ENCODE measurements around the gene POU3F3.

Gene POU3F3

DNA sequence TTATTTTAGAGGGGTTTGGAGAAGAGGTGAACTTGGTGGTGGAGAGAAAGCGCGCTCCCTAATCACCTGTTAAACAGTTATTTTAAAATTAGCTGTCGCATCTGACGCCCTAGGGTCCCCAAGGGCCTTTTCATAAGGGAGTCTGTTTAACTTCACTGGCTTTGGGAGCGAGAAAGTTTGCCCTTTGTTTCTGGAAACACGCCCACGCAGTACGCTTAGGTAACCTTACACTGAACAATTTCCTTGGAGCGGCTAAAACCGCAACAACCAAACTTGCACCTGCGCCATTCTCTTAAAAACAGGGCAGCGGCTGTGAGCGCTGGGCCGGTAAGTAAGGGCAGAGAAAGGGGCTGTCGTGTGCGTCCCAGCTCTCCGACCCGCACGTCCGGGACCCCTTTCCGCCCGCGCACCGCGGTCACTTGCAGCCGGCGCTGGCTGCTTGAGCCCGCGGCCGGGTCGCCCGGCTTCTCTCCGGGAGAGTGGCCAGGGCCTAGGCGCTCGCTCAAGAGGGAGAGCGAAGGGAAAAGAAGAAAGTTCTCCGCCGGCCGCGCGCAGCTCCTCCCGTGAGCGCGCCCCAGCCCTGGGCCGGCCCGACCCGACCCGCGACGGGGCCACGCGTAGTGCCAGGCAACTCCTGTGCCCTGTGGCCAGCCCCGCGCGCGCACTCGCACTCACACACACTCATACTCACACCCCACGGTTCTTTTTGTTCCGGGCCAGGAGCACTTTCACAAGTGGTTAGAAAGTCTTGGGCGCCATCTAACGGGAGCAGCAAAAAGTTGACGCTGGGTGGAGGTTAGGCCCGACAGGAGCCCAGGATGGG is 19.2 kb downstream of the POU3F3 start:
- TF ChIP-seq, protein P1, sequence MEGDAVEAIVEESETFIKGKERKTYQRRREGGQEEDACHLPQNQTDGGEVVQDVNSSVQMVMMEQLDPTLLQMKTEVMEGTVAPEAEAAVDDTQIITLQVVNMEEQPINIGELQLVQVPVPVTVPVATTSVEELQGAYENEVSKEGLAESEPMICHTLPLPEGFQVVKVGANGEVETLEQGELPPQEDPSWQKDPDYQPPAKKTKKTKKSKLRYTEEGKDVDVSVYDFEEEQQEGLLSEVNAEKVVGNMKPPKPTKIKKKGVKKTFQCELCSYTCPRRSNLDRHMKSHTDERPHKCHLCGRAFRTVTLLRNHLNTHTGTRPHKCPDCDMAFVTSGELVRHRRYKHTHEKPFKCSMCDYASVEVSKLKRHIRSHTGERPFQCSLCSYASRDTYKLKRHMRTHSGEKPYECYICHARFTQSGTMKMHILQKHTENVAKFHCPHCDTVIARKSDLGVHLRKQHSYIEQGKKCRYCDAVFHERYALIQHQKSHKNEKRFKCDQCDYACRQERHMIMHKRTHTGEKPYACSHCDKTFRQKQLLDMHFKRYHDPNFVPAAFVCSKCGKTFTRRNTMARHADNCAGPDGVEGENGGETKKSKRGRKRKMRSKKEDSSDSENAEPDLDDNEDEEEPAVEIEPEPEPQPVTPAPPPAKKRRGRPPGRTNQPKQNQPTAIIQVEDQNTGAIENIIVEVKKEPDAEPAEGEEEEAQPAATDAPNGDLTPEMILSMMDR (IDR thresholded peaks at IDR 0.05; ENCODE audit: insufficient read depth, low read depth, low read length, missing control alignments) = peak; percentile 64
- peak; percentile 73 for DNase-seq (ENCODE audit: low read depth)
- peak overlapping the region; percentile 54 for H3K4me3 ChIP-seq (ENCODE audit: low read depth, low read length)

DNA sequence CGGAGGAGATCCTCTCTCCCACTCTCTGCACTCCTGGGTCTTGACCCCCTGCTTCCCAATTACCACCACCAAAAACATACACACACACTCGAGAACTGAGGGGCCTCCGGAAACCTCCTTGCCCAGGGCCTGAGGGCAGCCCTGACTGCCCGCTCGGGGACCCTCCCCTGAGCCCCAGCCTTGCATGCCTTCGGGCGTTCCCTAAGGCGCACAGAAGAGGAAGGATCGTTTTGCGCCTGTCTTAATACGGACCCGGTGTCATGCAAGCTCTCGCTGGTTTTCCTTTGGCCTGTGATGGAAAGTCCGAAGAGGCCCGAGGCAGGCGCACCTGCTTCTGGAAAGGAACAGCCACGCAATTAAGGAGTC is 19.8 kb downstream of the POU3F3 start:
- TF ChIP-seq, protein P1 (IDR thresholded peaks at IDR 0.05; ENCODE audit: insufficient read depth, low read depth, low read length, missing control alignments) = no peak
- no peak for DNase-seq (ENCODE audit: low read depth)

DNA sequence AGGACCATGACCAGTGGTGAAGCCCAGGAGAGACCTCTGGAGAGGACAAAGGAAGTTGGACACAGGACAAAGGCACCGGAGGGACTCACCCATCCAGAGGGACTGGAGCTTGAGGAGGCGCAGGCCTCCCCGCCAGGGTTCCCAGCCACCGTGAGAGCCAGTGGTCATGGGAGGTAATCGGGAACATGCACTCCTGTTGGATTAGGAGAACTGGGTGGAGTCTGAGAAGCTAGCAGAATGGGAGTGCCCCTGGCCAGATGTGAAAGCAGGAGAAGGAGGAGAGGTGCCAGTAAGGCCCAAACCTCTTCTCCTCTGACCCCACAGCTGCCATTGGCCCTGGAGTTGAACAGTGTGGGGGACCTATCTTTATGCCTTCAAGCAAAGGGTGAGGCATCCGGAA is 20.3 kb downstream of the POU3F3 start:
- TF ChIP-seq, protein P1 (IDR thresholded peaks at IDR 0.05; ENCODE audit: insufficient read depth, low read depth, low read length, missing control alignments) = no peak
- DNase-seq (ENCODE audit: low read depth) = no peak
- H3K4me3 ChIP-seq (ENCODE audit: low read depth, low read length) = no peak overlapping the region

More for the DNA sequence above, 19.8 kb downstream of the POU3F3 start:
- peak overlapping the region; percentile 54; the same call in 1 of the 2 replicates for H3K4me3 ChIP-seq (ENCODE audit: low read depth, low read length)

DNA sequence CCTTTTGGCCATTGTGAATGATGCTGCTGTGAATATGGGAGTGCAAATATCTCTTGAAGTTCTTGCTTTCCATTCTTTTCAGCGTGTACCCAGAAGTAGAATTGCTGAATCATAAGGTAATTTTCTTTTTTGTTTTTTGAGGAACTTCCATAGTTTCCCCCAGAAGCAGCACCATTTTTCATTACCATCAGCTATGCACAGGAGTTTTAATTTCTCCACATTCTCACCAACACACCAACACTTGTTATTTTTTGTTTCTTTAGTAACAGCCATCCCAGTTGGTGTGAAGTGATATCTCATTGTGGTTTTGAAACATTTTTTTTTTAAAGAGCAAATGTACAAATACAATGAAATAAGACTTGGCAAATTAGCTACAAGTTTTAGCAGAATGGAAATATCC is 21.3 kb downstream of the POU3F3 start:
- TF ChIP-seq, protein P1 (IDR thresholded peaks at IDR 0.05; ENCODE audit: insufficient read depth, low read depth, low read length, missing control alignments) = no peak
- no peak for DNase-seq (ENCODE audit: low read depth)
- no peak overlapping the region for H3K4me3 ChIP-seq (ENCODE audit: low read depth, low read length)

DNA sequence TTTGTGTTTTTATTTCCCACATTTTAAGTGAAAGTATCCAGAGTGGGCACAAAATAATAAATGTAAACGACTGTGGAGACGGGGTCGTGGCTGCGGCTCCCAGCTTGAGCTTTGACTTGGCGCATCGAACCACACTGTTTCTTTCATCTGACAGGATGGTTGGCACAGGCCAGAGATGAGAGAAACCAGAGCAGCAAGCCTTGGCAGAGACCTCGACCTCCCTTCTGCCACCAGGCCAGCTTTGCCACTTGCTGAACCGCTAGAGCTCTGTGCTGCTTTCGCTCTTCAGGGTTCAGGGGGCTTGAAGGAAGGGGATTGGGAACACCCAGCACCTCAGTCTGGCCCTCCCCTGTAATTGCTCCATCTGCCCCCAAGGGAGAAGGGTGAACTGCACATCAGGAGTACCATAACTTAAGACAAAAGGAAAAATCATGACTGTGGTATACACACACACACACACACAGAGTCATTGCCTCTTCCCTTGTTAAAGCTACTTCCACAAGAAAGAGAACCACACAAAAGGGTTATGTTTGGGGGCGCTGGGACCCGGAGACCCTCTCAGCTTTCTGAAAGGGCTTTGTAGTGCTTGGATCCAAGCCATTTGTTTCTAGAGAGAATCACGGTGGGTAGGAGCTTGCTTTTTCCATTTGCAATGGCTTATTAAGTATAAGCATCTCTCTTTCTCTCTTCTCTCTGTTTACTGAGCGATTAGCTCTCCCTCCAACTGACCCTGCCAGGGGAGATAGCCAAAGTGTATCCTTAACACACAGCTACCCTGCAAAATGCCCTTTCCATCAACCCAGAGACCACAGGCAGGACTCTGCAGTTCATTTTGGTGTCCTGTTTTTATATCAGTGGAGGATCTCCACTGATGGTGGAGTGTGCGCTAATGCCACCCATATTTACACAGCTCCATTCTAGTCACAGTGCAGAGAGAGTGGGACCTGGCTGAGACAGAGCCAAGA is 23.0 kb downstream of the POU3F3 start:
- no peak for DNase-seq (ENCODE audit: low read depth)
- no peak overlapping the region for H3K4me3 ChIP-seq (ENCODE audit: low read depth, low read length)

DNA sequence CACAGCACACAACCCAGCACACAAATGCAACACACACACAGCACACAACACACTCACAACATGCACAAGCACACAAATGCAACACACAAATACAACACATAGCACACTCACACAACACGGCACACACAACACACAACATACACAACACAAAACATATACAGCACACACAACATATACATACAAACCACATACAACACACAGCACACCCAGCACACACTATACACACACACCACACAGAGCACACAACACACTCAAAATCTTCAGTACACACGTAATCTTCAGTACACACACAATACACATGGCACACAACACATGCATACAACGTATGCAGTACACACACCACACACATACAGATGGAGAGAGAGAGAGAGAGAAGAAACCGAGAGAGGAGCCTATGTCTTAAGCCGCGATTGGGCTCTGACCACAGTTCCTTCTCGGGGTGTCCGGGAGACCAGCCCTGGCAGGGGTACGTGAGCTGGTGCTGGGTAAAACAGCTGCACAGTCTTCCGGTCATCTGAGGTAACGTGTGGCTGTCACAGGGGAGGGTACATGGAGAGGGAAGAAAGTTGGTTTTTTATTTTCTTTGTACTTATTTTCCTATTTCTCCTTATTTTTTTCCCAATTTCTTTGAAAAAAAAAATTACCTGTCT is 25.1 kb downstream of the POU3F3 start:
- no peak for DNase-seq (ENCODE audit: low read depth)
- TF ChIP-seq, protein P1 (IDR thresholded peaks at IDR 0.05; ENCODE audit: insufficient read depth, low read depth, low read length, missing control alignments) = no peak
- no peak overlapping the region for H3K4me3 ChIP-seq (ENCODE audit: low read depth, low read length)

More for the DNA sequence above, 23.0 kb downstream of the POU3F3 start:
- TF ChIP-seq, protein P1 (IDR thresholded peaks at IDR 0.05; ENCODE audit: insufficient read depth, low read depth, low read length, missing control alignments) = no peak
